Progenitor cell of endocrine pancreas (in vitro differentiated cells): Measurements from ENCODE around the gene LHX4. TPM values are rescaled to one million over a fixed set of nuclear protein-coding genes. Genes with fewer than 3 reads are reported as not detected.
"Not testable (repeated sequence)": the region's sequence is repeated elsewhere in the genome, so short reads cannot be mapped to it uniquely, and the experiment has no call there.

Experiments
- DNase-seq: peaks from one replicate; pipeline ENCODE4 v3.0.0; 2021; ENCODE audit warnings: low spot score; ENCODE audit not compliant: unreplicated experiment
- H3K27ac Mint-ChIP-seq: 2 replicates; pipeline ENCODE4 v1.8.0; 2021; ENCODE audit warnings: mild to moderate bottlenecking, moderate library complexity, mixed read lengths
- H3K27me3 Mint-ChIP-seq: 2 replicates; pipeline ENCODE4 v1.8.0; 2021; ENCODE audit warnings: mixed read lengths
- H3K36me3 Mint-ChIP-seq: 2 replicates; pipeline ENCODE4 v1.8.0; 2022; ENCODE audit warnings: mixed read lengths; ENCODE audit not compliant: insufficient read depth
- H3K4me1 Mint-ChIP-seq: 2 replicates; pipeline ENCODE4 v1.8.0; 2021; ENCODE audit warnings: low read depth, mixed read lengths
- H3K4me3 Mint-ChIP-seq: 2 replicates; pipeline ENCODE4 v1.8.0; 2021; ENCODE audit warnings: low read depth, mild to moderate bottlenecking, moderate library complexity, mixed read lengths
- H3K9me3 Mint-ChIP-seq: 2 replicates; pipeline ENCODE4 v1.8.0; 2021; ENCODE audit warnings: low read depth, mixed read lengths
- total RNA-seq: library from RNA; stranded (reverse); gene quantifications from 2 replicates; pipeline ENCODE4 v1.2.1, GENCODE V29; 2021
- TF ChIP-seq, protein P1 (sequence below): fragments of 200-600 bp; sonication (generic); IDR thresholded peaks from one replicate; pipeline ENCODE4 v1.5.0; 2021; ENCODE audit warnings: antibody characterized with exemption, mild to moderate bottlenecking; ENCODE audit not compliant: unreplicated experiment

Gene LHX4
- total RNA-seq, 1 donor from 2014 or later, result 0.55 TPM

DNA sequence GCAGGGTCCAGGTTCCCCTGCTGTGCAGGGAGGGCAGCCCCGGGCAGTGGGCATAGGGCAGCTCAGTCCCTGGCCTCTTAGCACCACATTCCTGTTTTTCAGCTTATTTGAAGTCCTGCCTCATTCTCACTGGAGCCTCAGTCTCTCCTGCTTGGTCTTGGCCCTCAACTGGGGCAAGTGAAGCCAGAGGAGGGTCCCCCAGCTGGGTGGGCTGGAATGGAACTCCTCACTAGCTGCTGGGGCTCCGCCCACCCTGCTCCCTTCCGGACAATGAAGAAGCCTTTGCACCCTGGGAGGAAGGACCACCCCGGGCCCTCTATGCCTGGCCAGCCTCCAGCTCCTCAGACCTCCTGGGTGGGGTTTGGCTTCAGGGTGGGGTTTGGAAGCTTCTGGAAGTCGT is 32.8 kb upstream of the LHX4 start:
- H3K9me3 Mint-ChIP-seq, result no peaks in the 10 kb centered on the region
- peaks cover 4% of the 10 kb centered on the region for H3K4me1 Mint-ChIP-seq
- H3K36me3 Mint-ChIP-seq, result peaks cover 11% of the 10 kb centered on the region
- no peak overlapping the region for H3K4me3 Mint-ChIP-seq
- H3K27ac Mint-ChIP-seq, result no peak overlapping the region
- no peaks in the 10 kb centered on the region for H3K27me3 Mint-ChIP-seq
- no peak for DNase-seq
- TF ChIP-seq, protein P1, sequence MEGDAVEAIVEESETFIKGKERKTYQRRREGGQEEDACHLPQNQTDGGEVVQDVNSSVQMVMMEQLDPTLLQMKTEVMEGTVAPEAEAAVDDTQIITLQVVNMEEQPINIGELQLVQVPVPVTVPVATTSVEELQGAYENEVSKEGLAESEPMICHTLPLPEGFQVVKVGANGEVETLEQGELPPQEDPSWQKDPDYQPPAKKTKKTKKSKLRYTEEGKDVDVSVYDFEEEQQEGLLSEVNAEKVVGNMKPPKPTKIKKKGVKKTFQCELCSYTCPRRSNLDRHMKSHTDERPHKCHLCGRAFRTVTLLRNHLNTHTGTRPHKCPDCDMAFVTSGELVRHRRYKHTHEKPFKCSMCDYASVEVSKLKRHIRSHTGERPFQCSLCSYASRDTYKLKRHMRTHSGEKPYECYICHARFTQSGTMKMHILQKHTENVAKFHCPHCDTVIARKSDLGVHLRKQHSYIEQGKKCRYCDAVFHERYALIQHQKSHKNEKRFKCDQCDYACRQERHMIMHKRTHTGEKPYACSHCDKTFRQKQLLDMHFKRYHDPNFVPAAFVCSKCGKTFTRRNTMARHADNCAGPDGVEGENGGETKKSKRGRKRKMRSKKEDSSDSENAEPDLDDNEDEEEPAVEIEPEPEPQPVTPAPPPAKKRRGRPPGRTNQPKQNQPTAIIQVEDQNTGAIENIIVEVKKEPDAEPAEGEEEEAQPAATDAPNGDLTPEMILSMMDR, result no peak

- no peaks in the 10 kb centered on the region for H3K9me3 Mint-ChIP-seq
- TF ChIP-seq, protein P1, result no peak
- no peak overlapping the region for H3K4me3 Mint-ChIP-seq
- H3K27me3 Mint-ChIP-seq, result no peaks in the 10 kb centered on the region
- no peaks in the 10 kb centered on the region for H3K4me1 Mint-ChIP-seq
- peaks cover 6% of the 10 kb centered on the region for H3K36me3 Mint-ChIP-seq
- H3K27ac Mint-ChIP-seq, result no peak overlapping the region
- no peak for DNase-seq
Observed at GRCh38 chr1:180198196-180198595, 31.9 kb upstream of the LHX4 start.

- H3K27me3 Mint-ChIP-seq, result no peaks in the 10 kb centered on the region
- H3K4me1 Mint-ChIP-seq, result no peaks in the 10 kb centered on the region
- TF ChIP-seq, protein P1, result no peak
- no peaks in the 10 kb centered on the region for H3K9me3 Mint-ChIP-seq
- DNase-seq, result no peak
- H3K27ac Mint-ChIP-seq, result no peak overlapping the region
- no peak overlapping the region for H3K4me3 Mint-ChIP-seq
- peaks cover 6% of the 10 kb centered on the region for H3K36me3 Mint-ChIP-seq
Observed at GRCh38 chr1:180198611-180199010, 31.5 kb upstream of the LHX4 start.

GRCh38 chr1:180199018-180199417 is 31.0 kb upstream of the LHX4 start:
- Mint-ChIP-seq H3K4me1 (no peaks in the 10 kb centered on the region), H3K27me3 (no peaks in the 10 kb centered on the region), H3K4me3 (no peak overlapping the region), H3K36me3 (peaks cover 6% of the 10 kb centered on the region), H3K27ac (no peak overlapping the region), H3K9me3 (no peaks in the 10 kb centered on the region)
- TF ChIP-seq, protein P1, result no peak
- no peak for DNase-seq

- Mint-ChIP-seq H3K27ac (peak overlapping the region; percentile 38), H3K4me1 (no peaks in the 10 kb centered on the region), H3K36me3 (peaks cover 3% of the 10 kb centered on the region), H3K9me3 (no peaks in the 10 kb centered on the region), H3K4me3 (no peak overlapping the region), H3K27me3 (peaks cover under 1% of the 10 kb centered on the region)
- no peak for DNase-seq
- TF ChIP-seq, protein P1, result no peak
Observed at GRCh38 chr1:180201451-180202200, 28.4 kb upstream of the LHX4 start.

DNA sequence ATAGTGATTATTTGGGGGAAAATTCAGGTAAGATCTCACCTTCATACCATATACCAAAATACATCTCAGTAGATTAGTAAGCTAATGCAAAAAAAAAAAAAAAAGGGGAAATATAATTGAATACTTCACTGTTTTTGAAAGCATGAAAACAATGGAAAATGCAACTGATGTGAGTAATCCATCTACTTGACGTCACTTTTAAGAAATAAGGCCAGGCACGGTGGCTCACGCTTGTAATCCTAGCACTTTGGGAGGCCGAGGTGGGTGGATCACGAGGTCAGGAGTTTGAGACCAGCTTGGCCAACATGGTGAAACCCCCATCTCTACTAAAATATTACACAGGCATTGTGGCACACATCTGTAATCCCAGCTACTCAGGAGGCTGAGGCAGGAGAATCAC is 27.5 kb upstream of the LHX4 start:
- H3K9me3 Mint-ChIP-seq, H3K27me3 Mint-ChIP-seq, DNase-seq, H3K36me3 Mint-ChIP-seq, H3K4me1 Mint-ChIP-seq, H3K4me3 Mint-ChIP-seq: not testable (repeated sequence)
- peak overlapping the region; percentile 38 for H3K27ac Mint-ChIP-seq
